NCI-H1930 (cell line): ENCODE data around the gene APOBEC4.
"Not testable (repeated sequence)": the region's sequence is repeated elsewhere in the genome, so short reads cannot be mapped to it uniquely, and the experiment has no call there.

ENCODE experiments used
- DNase-seq, 2 experiments: peaks; one replicate each; lab custom pipeline; 2025; lab: John Stamatoyannopoulos, UW

APOBEC4 gene

GRCh38 chr1:183633676-183634343, 19.3 kb downstream of the APOBEC4 start:
- no peak for DNase-seq

DNA sequence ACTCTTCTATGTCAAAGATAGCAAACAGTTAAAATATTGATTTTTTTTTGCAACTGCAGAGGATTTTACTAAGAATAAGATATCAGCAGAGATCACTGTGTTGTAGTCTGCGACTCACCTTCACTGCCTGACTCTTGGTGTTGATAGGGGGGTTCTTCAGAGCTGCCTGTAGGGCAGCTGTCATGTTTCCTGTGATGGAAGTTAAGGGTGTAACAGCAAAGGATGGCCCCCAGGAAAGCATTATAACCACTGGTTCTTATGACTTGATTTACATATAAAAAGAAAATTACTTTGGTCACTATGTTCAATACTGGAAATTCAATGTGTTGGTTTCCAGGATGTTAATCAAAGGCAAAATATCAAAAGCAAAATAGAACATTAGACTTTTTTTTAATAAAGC, 20.2 kb downstream of the APOBEC4 start:
- no peak for DNase-seq

GRCh38 chr1:183632114-183632513, 21.0 kb downstream of the APOBEC4 start:
- DNase-seq, result no peak

GRCh38 chr1:183630748-183631147, 22.4 kb downstream of the APOBEC4 start:
- DNase-seq, result no peak

DNA sequence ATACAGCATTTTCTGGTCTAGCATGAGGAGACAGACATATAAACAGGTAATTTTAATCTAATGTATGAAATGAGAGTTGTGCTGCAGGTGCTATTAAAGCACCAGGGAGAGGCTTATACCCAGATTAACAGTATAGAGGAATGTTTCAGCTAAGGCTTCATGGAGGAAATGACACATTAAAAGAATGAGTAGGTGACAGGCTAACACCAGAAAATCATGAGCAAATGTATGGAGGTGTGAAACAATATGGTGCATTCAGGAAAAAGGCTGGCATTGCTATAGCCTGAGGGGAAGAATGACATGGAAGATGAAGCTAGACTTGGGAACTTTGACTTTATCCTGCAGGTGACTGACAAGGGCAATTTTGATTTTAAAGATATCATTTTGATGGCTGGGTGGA, 24.6 kb downstream of the APOBEC4 start:
- no peak for DNase-seq

DNA sequence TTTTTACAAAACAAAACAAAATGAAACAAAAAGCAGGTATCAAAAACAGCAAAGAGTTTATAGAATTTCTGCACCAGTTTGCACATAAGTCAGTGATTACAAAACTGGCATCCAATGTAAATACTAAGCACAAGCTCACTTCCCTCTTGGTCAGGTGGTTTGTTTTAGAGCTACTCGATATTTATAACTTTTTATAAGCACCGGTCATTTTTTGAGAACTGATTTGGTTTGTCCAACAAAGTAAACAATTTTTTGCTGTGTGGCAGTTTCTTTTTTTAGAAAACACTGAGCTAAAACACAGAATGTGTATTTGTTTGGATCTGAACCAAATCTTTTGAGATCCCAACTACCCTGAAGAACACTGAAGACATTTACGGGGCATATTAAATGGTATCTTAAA, 26.9 kb downstream of the APOBEC4 start:
- not testable (repeated sequence) for DNase-seq

DNA sequence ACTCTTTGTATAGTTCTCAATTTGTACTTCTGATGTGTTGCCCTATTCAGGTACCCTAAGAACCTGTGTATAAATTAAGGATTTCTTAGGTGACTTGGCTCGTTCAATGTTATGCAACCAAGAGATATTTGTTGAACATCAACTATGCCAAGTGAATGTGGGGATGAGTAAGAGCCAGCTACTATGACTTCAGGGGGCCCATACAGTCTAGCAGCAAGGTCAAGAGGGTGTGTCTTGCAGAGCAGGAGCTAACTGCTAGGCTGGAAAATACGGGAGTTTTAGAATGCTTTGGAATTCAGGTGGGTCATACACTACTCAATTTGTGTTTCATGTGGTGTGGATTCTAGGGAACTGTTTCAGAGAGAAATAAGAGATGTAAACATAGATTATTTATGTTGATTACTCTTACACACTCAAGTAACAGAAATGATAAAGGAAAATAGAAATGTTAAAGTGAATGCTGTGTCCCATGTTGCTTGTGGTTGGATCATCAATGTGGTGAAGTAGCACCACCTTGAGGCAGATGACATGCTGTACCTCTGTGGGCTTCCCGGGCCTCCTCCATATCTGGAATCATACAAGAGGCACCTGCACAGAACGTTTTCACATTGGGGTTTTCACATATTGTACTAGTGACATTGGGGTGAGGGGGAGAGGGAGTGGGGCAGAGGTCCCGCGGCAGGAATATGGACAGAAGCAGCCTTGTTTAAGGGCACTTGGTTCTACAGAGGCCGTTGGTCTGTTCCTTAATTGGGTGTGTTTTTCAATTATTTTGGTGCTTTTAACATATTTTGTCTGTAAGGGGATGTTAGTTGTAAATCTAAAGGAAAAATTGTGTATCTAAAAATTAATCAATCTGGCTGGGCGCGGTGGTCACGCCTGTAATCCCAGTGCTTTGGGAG, 30.0 kb downstream of the APOBEC4 start:
- peak in 1 of 2 experiments; percentile 49 for DNase-seq

- no peak for DNase-seq
Measured at GRCh38 chr1:183622013-183622412, 31.1 kb downstream of the APOBEC4 start.

- DNase-seq, result no peak
Measured at GRCh38 chr1:183620311-183620710, 32.8 kb downstream of the APOBEC4 start.

DNA sequence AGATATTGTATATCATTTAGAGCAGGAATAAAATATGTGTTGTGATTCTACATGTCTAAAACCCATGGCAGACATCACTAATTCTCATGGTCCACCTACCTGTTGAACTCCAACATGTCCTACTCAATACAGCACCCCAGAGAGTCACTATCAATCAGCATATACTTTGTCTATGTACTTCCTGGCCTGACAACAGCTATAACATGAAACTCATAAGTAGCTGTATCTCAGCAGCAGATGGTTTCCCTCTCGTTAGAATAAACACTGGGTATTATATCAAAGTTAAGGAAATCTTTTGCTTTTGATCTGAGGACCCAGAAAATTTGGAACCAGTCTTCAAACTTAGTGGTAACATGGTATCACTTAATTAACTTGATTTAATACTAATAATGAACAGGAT, 33.3 kb downstream of the APOBEC4 start:
- no peak for DNase-seq

DNA sequence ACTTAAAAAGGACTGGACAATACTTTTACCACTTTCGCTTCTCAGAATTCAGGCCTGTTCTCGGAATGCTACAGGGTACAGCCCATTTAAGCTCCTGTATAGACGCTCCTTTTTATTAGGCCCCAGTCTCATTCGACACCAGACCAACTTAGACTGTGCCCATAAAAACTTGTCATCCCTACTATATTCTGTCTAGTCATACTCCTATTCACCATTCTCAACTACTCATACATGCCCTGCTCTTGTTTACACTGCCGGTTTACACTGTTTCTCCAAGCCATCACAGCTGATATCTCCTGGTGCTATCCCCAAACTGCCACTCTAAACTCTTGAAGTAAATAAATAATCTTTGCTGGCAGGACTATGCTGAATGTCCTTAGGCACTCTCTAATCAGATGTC, 34.9 kb downstream of the APOBEC4 start:
- not testable (repeated sequence) for DNase-seq

DNA sequence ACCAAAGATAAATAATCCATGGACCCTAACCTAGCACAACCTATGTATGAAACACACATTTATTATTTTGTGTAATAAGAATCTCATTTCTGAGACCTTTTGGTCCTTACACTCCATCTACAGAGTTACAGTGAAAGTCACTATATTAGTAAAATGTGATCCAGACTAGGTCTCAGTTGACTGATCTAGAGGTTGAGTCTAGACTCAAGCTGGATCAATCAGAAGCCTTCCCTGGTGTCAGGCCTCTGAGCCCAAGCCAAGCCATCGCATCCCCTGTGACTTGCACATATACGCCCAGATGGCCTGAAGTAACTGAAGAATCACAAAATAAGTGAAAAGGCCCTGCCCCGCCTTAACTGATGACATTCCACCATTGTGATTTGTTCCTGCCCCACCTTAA, 40.1 kb downstream of the APOBEC4 start:
- DNase-seq, result not testable (repeated sequence)

GRCh38 chr1:183612407-183612806, 40.7 kb downstream of the APOBEC4 start:
- DNase-seq, result no peak

DNA sequence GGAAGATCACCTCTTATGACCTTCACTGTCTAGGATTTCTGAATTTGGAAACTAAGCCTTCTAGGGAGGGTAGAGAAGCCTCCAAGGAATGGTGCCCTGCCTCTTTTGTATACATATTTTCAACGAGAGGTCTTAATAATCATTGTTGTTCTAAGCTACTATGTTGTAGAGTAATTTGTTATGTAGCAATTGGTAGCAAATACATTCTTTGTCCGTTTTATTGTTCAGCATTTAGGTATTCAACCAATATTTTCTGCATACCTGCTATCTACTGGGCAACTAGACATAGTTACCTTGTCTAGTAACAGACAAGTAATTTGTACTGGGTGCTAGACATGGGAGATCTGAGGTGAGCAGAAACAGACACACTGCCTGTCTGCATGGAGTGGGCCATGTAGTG, 42.1 kb downstream of the APOBEC4 start:
- DNase-seq, result no peak

DNA sequence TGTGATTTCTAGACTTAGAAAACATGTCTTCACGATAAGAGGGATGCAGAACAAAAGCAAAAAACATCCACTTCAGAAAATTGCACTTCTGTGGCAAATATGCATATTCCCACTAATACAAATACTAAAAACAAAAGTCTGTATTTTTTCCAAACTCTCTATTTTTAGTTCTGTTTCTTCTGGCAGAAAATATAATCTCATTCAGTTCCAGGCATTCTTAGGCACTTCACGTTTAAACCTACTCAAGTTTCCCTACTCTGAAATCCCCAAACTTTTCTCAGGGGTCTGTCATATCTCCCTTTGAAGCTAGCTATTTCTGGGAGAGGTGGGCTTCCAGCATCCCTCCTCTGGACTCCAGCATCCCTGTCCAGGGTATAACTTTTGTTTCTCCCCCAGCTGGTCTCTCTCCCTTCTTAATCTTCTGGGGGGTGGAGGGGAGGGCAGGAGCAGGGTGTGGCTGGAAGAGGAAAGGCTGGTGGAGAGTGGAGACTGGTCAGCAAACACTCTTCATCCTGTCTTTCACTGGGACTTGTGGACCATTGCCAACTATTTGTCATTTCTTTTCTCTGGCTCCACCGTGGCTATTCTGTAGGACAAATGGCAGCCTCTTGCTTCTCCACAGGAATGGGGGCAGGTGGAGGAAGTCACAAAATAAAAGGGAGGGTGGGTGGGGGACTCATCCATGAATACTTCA, 43.2 kb downstream of the APOBEC4 start:
- DNase-seq, result no peak

DNA sequence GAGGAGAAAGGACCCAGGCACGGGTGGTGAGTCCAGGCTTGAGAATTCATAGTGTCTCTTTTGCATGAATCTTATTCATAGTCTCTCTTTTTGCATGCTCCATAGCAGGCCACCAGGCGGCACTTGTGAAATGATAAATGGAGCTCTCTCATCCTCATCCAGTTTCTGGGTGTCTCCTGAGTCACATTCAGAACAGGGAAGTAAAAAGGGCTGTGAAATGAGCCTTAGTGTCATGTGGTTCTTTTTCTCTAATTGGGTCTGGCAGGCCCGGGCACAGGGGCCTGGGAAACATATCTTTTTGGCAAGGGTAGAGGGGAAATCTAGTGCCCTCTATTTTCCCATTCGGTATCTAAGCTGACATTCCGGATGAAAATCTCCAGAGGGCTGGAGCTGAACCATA, 43.8 kb downstream of the APOBEC4 start:
- DNase-seq, result no peak

DNA sequence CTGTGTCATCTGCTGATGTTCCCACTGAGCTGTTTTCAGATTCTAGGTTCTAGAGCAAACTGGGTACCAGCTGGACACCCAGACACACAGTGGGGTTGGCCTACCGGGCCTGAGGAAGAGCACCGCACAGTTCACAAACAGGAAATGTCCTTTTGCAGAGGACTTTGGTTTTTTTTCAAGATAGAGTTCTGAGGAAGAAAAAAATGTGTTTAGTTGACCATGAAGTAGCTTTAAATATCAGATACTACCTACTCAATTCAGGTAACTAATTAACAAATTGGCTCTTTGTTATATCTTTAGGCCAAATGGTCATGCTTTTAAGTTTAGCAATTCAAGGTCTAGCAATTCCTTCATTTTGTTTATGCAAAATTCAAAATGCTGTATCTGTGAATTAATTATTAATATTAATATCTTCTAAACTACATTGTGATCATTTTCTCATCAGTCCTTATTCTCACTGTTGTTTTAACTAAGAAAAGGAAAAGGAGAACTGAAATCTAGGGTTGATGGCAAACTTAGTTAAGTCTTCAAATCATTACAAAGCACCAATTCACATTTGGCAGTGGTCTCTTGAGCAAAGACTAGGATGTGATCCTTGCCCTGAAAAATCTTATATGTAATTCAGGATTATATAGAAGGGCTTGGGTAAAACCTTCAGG, 45.7 kb downstream of the APOBEC4 start:
- no peak for DNase-seq

DNA sequence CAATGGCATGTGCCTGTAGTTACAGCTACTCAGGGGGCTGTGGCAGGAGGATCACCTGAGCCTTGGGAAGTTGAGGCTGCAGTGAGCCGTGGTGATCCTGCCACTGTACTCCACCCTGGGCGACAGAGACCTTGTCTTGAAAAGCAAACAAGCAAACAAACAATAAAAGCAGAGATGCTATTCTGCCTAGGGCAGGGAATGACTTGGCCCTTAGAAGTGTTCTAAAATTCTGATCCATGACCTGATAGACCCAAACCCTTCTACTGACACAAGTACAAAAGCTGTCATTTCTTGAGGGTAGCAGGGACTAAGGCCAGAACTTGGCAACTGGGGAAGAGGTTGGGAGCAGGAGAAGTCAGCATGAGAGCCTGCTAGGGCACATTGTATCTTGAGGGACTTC, 47.2 kb downstream of the APOBEC4 start:
- DNase-seq, result no peak

- DNase-seq, result no peak
Measured at GRCh38 chr1:183604815-183605214, 48.3 kb downstream of the APOBEC4 start.

GRCh38 chr1:183604038-183604808, 48.9 kb downstream of the APOBEC4 start:
- DNase-seq, result no peak

- DNase-seq, result no peak
Measured at GRCh38 chr1:183602510-183602909, 50.6 kb downstream of the APOBEC4 start.
